Thyroid gland (tissue), 4 donors: ENCODE results near the gene TEX9. TPM values are rescaled to one million over a fixed set of nuclear protein-coding genes. Genes with fewer than 3 reads are reported as not detected.
"Not testable (repeated sequence)": the region's sequence is repeated elsewhere in the genome, so short reads cannot be mapped to it uniquely, and the experiment has no call there.

ENCODE experiments used
- DNase-seq, 2 donors: peaks; one replicate each; pipeline ENCODE4 v3.0.0-alpha.2; 2019
- H3K27ac ChIP-seq, 3 donors: fragments of 200-600 bp; sonication (generic); 1 replicate in 2 of 3; 2 replicates in 1 of 3; pipeline ENCODE4 v1.5.1; 2016 to 2019; ENCODE audit warnings: mild to moderate bottlenecking in 1 of 3, moderate library complexity in 1 of 3
- H3K27me3 ChIP-seq: fragments of 200-600 bp; sonication (generic); one replicate; pipeline ENCODE4 v1.5.1; 2019
- H3K36me3 ChIP-seq, 2 donors: fragments of 200-600 bp; sonication (generic); one replicate each; pipeline ENCODE4 v1.5.1; 2016 to 2019
- H3K4me1 ChIP-seq, 2 donors: fragments of 200-600 bp; sonication (generic); one replicate each; pipeline ENCODE4 v1.5.1; 2017 to 2019
- H3K4me3 ChIP-seq, 3 donors: fragments of 200-600 bp; sonication (generic); replicated peaks in 1 of 3; 1 replicate in 2 of 3; 2 replicates in 1 of 3; pipeline ENCODE4 v1.5.1; 2016; ENCODE audit warnings: mild to moderate bottlenecking in 1 of 3
- H3K9me3 ChIP-seq: fragments of 200-600 bp; sonication (generic); one replicate; pipeline ENCODE4 v1.5.1; 2017
- CTCF ChIP-seq, 6 experiments: fragments of 200-600 bp in 3 of 6; fragments of 450-650 bp in 3 of 6; sonication (generic) in 3 of 6; IDR thresholded peaks; one replicate each; pipeline ENCODE4 v1.5.1; 2016 to 2019; ENCODE audit warnings: antibody characterized with exemption in 6 of 6, mild to moderate bottlenecking in 2 of 6, inconsistent platforms in 1 of 6, moderate library complexity in 1 of 6
- POLR2A ChIP-seq, 2 donors: fragments of 450-650 bp; IDR thresholded peaks; one replicate each; pipeline ENCODE4 v1.6.1; 2017; ENCODE audit warnings: antibody characterized with exemption in 2 of 2, mild to moderate bottlenecking in 2 of 2, moderate library complexity in 1 of 2
- WGBS, 2 donors: methylation state at CpG; one replicate each; pipeline ENCODE4 v1.1.5; 2017; 5-methylcytosine and 5-hydroxymethylcytosine counted together
- intact Hi-C: fragments of 100-400 bp; cut with DNase I; formaldehyde crosslinking; loops from one replicate; pipeline ENCODE4 v1.15.1; 2023
- total RNA-seq, 4 donors: library from RNA; depleted of rRNA; stranded (reverse); fragments of >200 nt; gene quantifications; one replicate each; pipeline ENCODE4 v1.2.3, GENCODE V29; 2016

TEX9 gene
- total RNA-seq, 4 donors from 2014 or later = 29.9 to 49.2 (median 40.1) TPM

GRCh38 chr15:56369234-56369633 lies 4.0 kb downstream of the TEX9 start:
- 71 to 79% methylated on average over 4 of the region's 4 CpGs for WGBS, 2 donors

GRCh38 chr15:56371495-56372147 lies 6.4 kb downstream of the TEX9 start:
- no peaks in the 10 kb centered on the region for H3K36me3 ChIP-seq
- H3K9me3 ChIP-seq = no peaks in the 10 kb centered on the region
- no peaks in the 10 kb centered on the region for H3K27me3 ChIP-seq
- no peak overlapping the region for H3K27ac ChIP-seq
- 81 to 93% methylated on average over 2 of the region's 2 CpGs for WGBS, 2 donors
- no peak for DNase-seq
- no peak overlapping the region for H3K4me3 ChIP-seq
- no peaks in the 10 kb centered on the region for H3K4me1 ChIP-seq
- intact Hi-C loops = no loop called here
- TF ChIP-seq CTCF (IDR thresholded peaks at IDR 0.05) (no peak), POLR2A (IDR thresholded peaks at IDR 0.05) (no peak)

More at GRCh38 chr15:56369234-56369633, 4.0 kb downstream of the TEX9 start:
- intact Hi-C loops = no loop called here
- H3K36me3 ChIP-seq = no peaks in the 10 kb centered on the region
- H3K9me3 ChIP-seq = no peaks in the 10 kb centered on the region
- TF ChIP-seq POLR2A (IDR thresholded peaks at IDR 0.05) = no peak
- TF ChIP-seq CTCF (IDR thresholded peaks at IDR 0.05) = no peak
- H3K4me1 ChIP-seq = peaks cover 0 to 4% of the 10 kb centered on the region in 2 donors
- H3K27me3 ChIP-seq = no peaks in the 10 kb centered on the region
- no peak overlapping the region for H3K4me3 ChIP-seq
- peak in 1 of 2 donors; percentile 1 for DNase-seq
- H3K27ac ChIP-seq = no peak overlapping the region

GRCh38 chr15:56374693-56375092 lies 9.5 kb downstream of the TEX9 start:
- DNase-seq, H3K9me3 ChIP-seq, intact Hi-C loops, H3K4me1 ChIP-seq, H3K27ac ChIP-seq, H3K36me3 ChIP-seq, H3K27me3 ChIP-seq, H3K4me3 ChIP-seq: not testable (repeated sequence)
- 98 to 99% methylated on average over 2 of the region's 2 CpGs for WGBS, 2 donors

GRCh38 chr15:56377822-56378221 lies 12.6 kb downstream of the TEX9 start:
- H3K4me3 ChIP-seq, H3K27me3 ChIP-seq, H3K36me3 ChIP-seq, H3K27ac ChIP-seq, H3K4me1 ChIP-seq, H3K9me3 ChIP-seq, intact Hi-C loops, DNase-seq: not testable (repeated sequence)
- 96 to 99% methylated on average over 2 of the region's 2 CpGs for WGBS, 2 donors

GRCh38 chr15:56383010-56383409 lies 17.8 kb downstream of the TEX9 start:
- Histone ChIP-seq H3K27ac (no peak overlapping the region), H3K27me3 (no peaks in the 10 kb centered on the region), H3K9me3 (no peaks in the 10 kb centered on the region), H3K4me3 (no peak overlapping the region), H3K36me3 (no peaks in the 10 kb centered on the region), H3K4me1 (no peaks in the 10 kb centered on the region)
- intact Hi-C loops = no loop called here
- 95 to 98% methylated on average over 3 of the region's 3 CpGs for WGBS, 2 donors
- no peak for TF ChIP-seq CTCF (IDR thresholded peaks at IDR 0.05)
- TF ChIP-seq POLR2A (IDR thresholded peaks at IDR 0.05) = no peak
- DNase-seq = no peak

GRCh38 chr15:56385908-56386307 lies 20.7 kb downstream of the TEX9 start:
- Histone ChIP-seq H3K4me3 (no peak overlapping the region), H3K4me1 (no peaks in the 10 kb centered on the region), H3K27me3 (no peaks in the 10 kb centered on the region), H3K27ac (no peak overlapping the region), H3K9me3 (no peaks in the 10 kb centered on the region), H3K36me3 (no peaks in the 10 kb centered on the region)
- intact Hi-C loops = no loop called here
- WGBS, 2 donors = 89 to 92% methylated on average over 3 of the region's 3 CpGs
- no peak for DNase-seq
- TF ChIP-seq POLR2A (IDR thresholded peaks at IDR 0.05) (no peak), CTCF (IDR thresholded peaks at IDR 0.05) (no peak)
